AG04450 (cell line): ENCODE measurements around the gene GRIFIN. TPM values are rescaled to one million over a fixed set of nuclear protein-coding genes. Genes with fewer than 3 reads are reported as not detected.
"Not testable (repeated sequence)": the region's sequence is repeated elsewhere in the genome, so short reads cannot be mapped to it uniquely, and the experiment has no call there.

Source experiments
- CTCF ChIA-PET: fragments of 300-600, 350-600 bp; formaldehyde crosslinking; extraction: SDS; loops from one replicate; lab custom pipeline; 2022; ENCODE audit warnings: antibody characterized with exemption, inconsistent platforms; lab: Charles Lee
- POLR2A ChIA-PET: fragments of 350-600 bp; formaldehyde crosslinking; extraction: SDS; loops from one replicate; lab custom pipeline; 2021; ENCODE audit warnings: antibody characterized with exemption, inconsistent platforms; lab: Yijun Ruan, JAX
- DNase-seq: peaks from one replicate; pipeline ENCODE4 v3.0.0-alpha.2; 2011; ENCODE audit warnings: low read depth, low spot score
- H3K27ac ChIP-seq: one replicate; pipeline ENCODE4 v1.5.1; 2012; ENCODE audit warnings: low read depth, low read length, control low read depth
- H3K27me3 ChIP-seq: one replicate; pipeline ENCODE4 v1.6.0; 2012; ENCODE audit warnings: low read length; ENCODE audit not compliant: control insufficient read depth, insufficient read depth
- H3K4me3 ChIP-seq: 2 replicates; pipeline ENCODE4 v1.5.1; 2011; ENCODE audit warnings: mild to moderate bottlenecking, low read depth, low read length, control low read depth
- H3K9me3 ChIP-seq: 2 replicates; pipeline ENCODE4 v1.5.1; 2012; ENCODE audit warnings: low read length; ENCODE audit not compliant: control insufficient read depth, insufficient read depth
- polyA plus RNA-seq: library from polyadenylated mRNA; depleted of rRNA; stranded (reverse); fragments of >200 nt; gene quantifications from 2 replicates; pipeline ENCODE4 v1.2.3, GENCODE V29; 2011
- TF ChIP-seq, protein P1 (sequence below): IDR thresholded peaks from 2 replicates; pipeline ENCODE4 v1.5.1; 2011; ENCODE audit warnings: low read depth, low read length, control low read depth, inconsistent platforms

Gene GRIFIN
- polyA plus RNA-seq, 1 experiment, result not detected

DNA sequence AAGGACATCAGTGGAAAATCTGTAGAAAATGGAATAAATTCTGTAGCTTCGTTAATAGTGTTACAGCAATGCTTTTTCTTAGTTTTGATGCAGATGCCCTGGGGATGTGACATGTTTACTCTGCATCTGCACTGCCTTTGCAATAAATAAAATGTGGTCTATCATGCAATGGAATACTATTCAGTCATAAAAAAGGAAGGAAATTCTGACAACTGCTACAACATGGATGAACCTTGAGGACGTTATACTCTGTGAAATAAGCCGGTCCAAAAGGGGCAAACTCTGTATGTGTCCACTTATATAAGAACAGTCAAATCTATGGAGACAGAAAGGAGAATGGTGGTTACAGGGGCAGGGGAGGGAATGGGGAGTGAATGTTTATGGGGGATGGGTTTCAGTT lies 13.5 kb downstream of the GRIFIN start:
- H3K4me3 ChIP-seq, result no peak overlapping the region
- TF ChIP-seq, protein P1, sequence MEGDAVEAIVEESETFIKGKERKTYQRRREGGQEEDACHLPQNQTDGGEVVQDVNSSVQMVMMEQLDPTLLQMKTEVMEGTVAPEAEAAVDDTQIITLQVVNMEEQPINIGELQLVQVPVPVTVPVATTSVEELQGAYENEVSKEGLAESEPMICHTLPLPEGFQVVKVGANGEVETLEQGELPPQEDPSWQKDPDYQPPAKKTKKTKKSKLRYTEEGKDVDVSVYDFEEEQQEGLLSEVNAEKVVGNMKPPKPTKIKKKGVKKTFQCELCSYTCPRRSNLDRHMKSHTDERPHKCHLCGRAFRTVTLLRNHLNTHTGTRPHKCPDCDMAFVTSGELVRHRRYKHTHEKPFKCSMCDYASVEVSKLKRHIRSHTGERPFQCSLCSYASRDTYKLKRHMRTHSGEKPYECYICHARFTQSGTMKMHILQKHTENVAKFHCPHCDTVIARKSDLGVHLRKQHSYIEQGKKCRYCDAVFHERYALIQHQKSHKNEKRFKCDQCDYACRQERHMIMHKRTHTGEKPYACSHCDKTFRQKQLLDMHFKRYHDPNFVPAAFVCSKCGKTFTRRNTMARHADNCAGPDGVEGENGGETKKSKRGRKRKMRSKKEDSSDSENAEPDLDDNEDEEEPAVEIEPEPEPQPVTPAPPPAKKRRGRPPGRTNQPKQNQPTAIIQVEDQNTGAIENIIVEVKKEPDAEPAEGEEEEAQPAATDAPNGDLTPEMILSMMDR, result no peak
- H3K9me3 ChIP-seq, result no peaks in the 10 kb centered on the region
- POLR2A ChIA-PET, result no interaction called here
- DNase-seq, result no peak
- no peaks in the 10 kb centered on the region for H3K27me3 ChIP-seq
- no peak overlapping the region for H3K27ac ChIP-seq
- CTCF ChIA-PET, result interaction anchor here (1.0 kb wide), 1 partner anchor 12 kb away, joined by 4 read pairs; no protein-coding TSS in a partner anchor

DNA sequence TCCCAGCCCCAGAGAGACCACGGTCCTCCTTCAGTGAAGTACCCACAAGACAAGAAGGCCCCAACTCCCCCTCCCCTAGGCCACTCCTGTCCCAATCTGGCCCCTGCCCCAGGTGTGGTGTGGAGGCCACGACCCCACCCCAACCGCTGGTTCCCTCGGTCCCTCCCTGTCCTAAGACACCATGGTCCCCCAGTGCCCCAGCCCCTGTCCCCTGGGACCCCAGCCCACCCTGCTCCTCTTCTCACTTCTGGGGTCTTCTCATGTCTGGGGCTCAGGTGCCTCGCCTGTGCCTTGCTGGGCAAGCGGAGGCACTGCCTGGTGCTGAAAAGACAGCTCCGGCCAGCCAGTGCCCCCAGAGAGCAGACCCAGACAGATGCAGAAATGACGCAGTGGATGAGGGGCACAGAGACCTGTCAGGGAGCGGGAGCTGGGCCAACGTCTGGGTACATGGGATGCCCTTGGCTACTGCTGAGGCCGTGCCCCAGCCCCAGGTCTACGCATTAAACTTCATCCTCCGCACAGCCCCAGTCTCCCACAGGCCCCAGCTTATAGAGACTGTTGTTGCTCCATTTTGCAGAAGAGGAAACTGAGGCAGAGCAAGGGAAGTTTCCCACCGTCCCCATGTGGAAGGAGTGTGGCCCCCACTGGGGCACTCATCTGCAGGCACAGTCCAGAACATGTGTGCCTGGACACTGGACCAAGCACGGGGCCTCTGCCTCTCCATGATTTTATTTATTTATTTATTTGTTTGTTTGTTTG lies 14.8 kb downstream of the GRIFIN start:
- no peaks in the 10 kb centered on the region for H3K27me3 ChIP-seq
- TF ChIP-seq, protein P1, result no peak
- H3K27ac ChIP-seq, result no peak overlapping the region
- CTCF ChIA-PET, result interaction anchor here (1.0 to 1.5 kb wide), 2 partner anchors 9 to 11 kb away, joined by 4 to 11 read pairs; no protein-coding TSS in a partner anchor
- H3K9me3 ChIP-seq, result no peaks in the 10 kb centered on the region
- no peak for DNase-seq
- no peak overlapping the region for H3K4me3 ChIP-seq
- POLR2A ChIA-PET, result no interaction called here

DNA sequence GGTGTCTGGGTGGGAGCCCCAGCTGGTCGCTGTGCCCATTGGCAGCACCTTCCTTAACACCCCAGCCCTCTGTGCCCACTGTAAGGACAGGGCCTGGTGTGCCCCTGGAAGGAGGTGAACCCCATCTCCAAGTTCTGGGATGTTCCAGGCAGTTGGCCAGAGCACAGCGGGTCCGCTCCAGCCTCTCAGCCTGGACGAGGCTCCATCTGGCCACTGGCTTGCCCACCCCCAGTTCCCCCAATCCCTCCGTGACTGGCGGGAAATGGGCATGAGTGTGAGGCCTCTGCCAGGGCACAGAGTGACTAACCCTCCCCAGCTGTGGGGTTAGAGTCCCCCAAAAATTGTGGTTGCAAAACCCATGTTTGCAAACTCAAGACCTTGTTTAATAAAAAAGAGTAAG lies 15.6 kb downstream of the GRIFIN start:
- ChIA-PET POLR2A (interaction anchor here (0.7 kb wide), 1 partner anchor 49 kb away, joined by 3 read pairs; no protein-coding TSS in a partner anchor), CTCF (interaction anchor here (1.1 kb wide), 1 partner anchor 9 kb away, joined by 3 read pairs; no protein-coding TSS in a partner anchor)
- Histone ChIP-seq H3K9me3 (no peaks in the 10 kb centered on the region), H3K4me3 (no peak overlapping the region), H3K27me3 (no peaks in the 10 kb centered on the region), H3K27ac (no peak overlapping the region)
- DNase-seq, result no peak
- TF ChIP-seq, protein P1, result no peak

DNA sequence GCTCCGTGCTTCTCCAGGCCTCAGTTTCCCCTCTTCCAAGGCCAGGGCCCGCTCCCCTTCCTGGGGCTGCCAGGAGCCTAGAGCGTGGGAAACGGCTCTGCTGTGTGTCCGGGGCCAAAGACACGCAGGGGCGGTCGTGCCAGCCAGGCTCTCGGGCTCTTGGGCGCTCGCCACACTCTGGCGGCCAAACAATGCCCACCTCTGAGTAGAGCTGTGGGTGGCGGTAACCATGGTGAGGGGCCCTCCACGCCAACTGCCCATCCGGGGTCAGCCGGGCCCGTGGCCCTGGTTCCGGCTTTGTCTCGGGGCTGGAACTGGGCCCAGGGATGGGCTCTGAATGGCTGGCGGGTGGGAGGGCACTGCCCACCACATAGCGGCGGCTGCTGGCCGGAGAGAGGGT lies 16.0 kb downstream of the GRIFIN start:
- H3K9me3 ChIP-seq, result no peaks in the 10 kb centered on the region; the same call in 1 of the 2 replicates
- no peak overlapping the region for H3K4me3 ChIP-seq
- no peaks in the 10 kb centered on the region for H3K27me3 ChIP-seq
- TF ChIP-seq, protein P1, result no peak
- DNase-seq, result no peak
- POLR2A ChIA-PET, result interaction anchor here (0.7 kb wide), 1 partner anchor 49 kb away, joined by 3 read pairs; no protein-coding TSS in a partner anchor
- H3K27ac ChIP-seq, result no peak overlapping the region
- CTCF ChIA-PET, result interaction anchor here (1.1 to 1.2 kb wide), 2 partner anchors 9 kb away, joined by 3 to 7 read pairs; no protein-coding TSS in a partner anchor

DNA sequence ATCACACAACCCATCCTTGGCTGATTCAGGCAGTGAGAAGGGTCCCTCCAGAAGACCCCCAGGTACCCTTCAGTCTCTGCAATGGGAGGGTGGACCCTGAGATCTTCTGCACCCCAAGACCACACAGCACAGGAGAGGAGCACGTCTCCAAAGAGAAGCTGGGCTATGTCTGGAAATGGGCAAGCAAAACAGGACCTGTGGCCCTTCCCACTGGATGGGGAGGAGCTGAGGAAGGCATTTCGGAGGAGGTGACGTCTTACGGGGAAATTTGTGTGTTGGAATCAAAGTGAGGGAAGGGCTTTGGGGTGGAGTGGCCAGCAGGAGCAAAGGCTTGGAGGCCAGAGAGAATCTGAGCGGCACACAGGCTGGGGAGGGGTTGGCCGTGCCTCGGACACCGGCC lies 16.5 kb downstream of the GRIFIN start:
- POLR2A ChIA-PET, result no interaction called here
- Histone ChIP-seq H3K27ac (no peak overlapping the region), H3K9me3 (peaks cover 5% of the 10 kb centered on the region; the same call in 1 of the 2 replicates), H3K27me3 (no peaks in the 10 kb centered on the region), H3K4me3 (no peak overlapping the region)
- TF ChIP-seq, protein P1, result no peak
- CTCF ChIA-PET, result interaction anchor here (0.6 to 1.2 kb wide), 3 partner anchors 8 to 64 kb away, joined by 3 to 7 read pairs (median 3); no protein-coding TSS in a partner anchor
- no peak for DNase-seq

DNA sequence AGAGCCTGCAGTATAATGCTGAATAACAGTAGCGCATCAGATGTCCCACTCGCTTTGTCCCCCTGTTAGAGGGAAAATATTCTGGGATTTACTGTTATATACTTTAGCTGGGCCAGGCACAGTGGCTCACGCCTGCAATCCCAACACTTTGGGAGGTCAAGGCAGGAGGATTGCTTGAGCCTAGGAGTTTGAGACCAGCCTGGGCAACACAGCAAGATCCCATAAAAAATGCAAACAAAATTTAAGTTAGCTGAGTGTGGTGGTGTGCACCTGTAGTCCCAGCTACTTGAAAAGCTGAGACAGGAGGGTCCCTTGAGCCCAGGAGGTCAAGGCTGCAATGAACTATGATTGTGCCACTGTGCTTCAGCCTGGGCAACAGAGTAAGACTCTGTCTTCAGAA lies 22.3 kb downstream of the GRIFIN start:
- H3K27ac ChIP-seq, H3K9me3 ChIP-seq, H3K4me3 ChIP-seq, H3K27me3 ChIP-seq, DNase-seq, POLR2A ChIA-PET: not testable (repeated sequence)
- CTCF ChIA-PET, result interaction anchor here (1.3 to 4.2 kb wide), 3 partner anchors 15 to 227 kb away, joined by 8 to 15 read pairs (median 11); no protein-coding TSS in a partner anchor
